Activated CD4-positive, CD25-positive, alpha-beta regulatory T cell treated with anti-CD3 and anti-CD28 coated beads, Interleukin-2, amount 50 U/mL, for 24 hours (primary cell): ENCODE measurements around the gene TP53.
"Not testable (repeated sequence)": the region's sequence is repeated elsewhere in the genome, so short reads cannot be mapped to it uniquely, and the experiment has no call there.

ENCODE experiments used
- ATAC-seq, 2 donors: fragments of 150-1000 bp; cut with Tn5 transposase; one replicate each; pipeline ENCODE4 v1.10.0; 2021; ENCODE audit warnings: mild to moderate bottlenecking in 1 of 2, moderate library complexity in 1 of 2

The TP53 gene

DNA sequence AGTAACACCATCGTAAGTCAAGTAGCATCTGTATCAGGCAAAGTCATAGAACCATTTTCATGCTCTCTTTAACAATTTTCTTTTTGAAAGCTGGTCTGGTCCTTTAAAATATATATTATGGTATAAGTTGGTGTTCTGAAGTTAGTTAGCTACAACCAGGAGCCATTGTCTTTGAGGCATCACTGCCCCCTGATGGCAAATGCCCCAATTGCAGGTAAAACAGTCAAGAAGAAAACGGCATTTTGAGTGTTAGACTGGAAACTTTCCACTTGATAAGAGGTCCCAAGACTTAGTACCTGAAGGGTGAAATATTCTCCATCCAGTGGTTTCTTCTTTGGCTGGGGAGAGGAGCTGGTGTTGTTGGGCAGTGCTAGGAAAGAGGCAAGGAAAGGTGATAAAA is 14.1 kb downstream of the TP53 start:
- ATAC-seq: no peak

DNA sequence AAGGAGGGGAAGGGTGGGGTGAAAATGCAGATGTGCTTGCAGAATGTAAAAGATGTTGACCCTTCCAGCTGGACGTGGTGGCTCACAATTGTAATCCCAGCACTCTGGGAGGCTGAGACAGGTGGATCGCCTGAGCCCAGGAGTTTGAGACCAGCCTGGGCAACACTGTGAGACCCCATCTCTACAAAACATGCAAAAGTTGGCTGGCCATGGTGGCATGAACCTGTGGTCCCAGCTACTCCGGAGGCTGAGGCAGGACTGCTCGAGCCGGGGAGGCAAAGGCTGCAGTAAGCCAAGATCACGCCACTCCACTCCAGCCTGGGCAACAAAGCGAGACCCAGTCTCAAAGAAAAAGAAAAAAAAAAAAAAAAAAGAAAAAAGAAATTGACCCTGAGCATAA is 18.8 kb downstream of the TP53 start:
- ATAC-seq: no peak

DNA sequence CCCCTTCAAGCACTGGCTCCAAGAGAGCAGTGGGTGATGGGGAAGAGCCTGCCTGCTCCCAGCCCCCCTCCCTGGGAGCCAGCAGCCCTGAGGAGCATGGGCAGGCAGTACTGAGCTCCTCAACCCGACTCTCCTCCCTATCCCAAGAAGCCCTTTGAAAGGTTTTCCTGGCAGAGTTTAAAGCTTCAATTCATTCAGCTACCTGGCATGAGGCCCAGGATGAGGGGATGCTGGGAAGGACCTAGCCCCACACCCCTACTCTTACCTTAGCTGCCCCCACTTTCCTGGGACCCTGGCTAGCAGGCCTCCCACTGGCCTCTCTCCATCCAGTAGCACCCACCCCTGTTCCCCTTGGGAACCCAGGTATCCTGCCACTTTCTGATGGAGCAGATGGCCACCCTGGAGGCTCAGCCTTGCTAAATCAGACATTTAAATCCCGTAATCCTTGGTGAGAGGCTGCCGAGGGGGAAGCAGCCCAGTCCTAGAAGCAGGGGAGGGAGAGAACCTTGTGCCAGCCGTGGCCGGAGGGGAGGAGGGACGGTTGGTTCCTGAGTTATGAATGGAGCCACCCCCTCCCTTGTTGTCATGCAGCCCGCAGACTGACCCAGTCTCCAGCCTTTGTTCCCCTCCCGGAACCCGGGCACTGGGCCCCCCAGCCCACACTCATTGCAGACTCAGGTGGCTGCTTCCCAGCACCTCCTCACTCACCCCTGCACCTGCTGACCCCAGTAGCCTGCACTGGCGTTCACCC is 19.5 kb downstream of the TP53 start:
- no peak for ATAC-seq

DNA sequence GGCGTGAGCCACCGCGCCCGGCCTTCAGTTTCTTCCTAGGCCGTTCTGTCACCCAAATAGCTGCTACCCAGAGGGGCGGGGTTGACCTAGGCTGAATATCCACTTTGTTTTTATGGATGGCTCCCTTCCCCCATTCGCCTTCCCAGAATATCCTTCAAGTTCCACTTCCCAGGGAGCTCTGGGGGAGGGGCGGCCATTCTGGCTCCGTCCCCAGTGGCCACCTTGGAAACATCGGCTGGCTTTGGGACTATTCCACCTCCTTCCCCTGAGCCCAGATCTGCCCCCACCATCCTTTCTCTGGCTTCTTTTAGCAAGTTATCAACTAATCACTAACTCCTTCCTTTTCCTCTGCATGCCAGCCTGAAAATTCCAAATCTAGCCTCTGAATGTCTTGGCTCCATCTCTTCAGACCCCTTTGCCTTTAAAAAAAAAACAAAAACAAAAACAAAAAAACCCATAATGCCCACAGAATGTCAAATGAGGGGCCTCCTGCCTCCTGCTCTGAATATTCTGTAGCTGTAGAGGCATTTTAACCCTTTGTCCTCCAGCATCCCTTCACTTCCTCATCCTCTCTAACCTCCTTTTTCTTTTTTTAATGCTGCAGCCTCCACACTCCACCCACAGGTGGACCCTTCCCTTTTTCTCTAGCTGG is 30.2 kb downstream of the TP53 start:
- no peak for ATAC-seq

DNA sequence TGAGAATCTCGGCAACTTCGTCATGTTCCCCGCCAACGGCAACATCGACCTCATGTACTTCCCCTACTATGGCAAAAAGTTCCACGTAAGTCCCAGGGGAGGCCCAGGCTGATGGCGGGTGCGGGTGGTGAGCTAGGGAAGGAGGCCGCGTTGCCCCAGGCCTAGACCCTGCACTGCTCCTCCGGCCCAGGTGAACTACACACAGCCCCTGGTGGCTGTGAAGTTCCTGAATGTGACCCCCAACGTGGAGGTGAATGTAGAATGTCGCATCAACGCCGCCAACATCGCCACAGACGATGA is 31.8 kb downstream of the TP53 start:
- ATAC-seq: no peak

DNA sequence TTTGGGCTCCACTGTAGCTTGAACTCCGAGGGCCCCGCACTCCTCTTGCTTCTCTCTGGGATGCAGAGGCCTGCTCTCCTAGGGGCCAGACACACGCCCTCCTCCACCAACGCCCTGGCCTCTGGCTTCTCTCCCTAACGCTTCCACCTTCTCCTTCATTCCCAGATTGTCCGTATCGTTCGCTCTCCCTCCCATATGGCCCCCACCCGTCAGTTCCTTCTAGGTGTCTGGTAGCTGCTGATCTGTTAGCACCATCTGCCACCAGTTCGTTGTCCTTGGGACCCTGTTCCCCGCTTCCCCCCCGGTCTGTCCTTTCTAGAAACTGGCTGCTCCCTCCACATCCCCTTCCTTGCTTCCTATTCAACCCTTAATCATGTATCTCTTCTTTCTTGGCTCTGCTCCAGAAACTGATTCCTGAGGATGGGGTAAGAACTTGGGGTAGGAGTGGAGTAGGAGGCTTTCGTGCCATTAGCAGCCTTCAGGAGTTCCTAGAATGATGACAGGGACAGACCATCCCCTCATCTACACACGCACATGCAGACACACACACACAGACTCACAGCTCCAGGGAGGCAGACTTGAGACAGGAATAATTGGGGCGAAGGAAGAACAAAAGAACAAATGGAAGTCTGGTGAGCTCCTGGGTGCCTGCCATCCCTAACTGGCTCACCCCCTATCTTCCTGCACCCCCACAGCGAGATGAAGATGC is 32.3 kb downstream of the TP53 start:
- no peak for ATAC-seq

DNA sequence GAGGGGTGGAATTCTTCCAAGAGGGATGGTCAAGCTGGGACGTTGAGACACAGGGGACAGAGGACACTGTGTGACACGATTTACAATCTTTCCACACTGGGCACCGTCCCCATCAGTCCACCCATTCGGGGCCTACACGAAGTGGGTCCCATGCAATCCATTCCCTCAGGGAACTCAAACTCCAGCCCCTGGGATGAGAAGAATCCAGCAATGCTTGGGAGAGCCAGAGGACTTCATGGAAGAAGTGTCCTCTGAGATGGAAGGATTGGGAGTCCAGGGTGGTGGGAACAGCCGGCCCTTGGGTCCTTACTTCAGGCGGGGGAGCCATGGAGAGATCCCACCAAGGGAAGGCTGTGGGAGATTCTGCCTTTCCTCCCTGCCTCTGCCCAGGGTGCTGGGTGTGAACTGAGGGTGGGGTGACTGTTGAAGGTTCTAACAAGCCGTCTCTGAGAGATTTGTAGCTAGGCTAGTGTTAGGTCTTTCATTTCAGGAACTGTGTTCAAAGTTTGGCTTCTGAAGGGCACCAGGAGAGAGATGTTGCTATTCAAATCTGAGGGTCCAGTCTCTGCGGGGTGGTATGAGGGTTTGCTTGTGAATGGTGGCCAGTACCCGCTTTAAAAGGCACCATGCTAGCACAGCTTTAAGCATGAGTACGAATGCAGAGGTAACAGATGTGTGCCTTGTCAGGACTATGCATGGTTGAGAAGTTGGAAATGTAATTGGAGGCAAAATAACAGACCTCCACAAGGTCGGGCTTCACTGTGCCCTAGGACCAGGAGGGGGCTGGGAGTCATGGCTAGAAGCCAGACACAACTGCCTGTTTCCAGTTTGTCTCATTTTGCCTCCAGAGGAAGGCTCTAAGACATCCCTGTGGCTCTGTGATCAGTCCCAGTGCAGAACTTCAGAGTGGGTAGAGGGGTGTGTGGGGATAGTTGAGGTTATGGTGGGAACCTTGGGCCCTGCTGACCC is 34.6 kb downstream of the TP53 start:
- ATAC-seq: no peak

DNA sequence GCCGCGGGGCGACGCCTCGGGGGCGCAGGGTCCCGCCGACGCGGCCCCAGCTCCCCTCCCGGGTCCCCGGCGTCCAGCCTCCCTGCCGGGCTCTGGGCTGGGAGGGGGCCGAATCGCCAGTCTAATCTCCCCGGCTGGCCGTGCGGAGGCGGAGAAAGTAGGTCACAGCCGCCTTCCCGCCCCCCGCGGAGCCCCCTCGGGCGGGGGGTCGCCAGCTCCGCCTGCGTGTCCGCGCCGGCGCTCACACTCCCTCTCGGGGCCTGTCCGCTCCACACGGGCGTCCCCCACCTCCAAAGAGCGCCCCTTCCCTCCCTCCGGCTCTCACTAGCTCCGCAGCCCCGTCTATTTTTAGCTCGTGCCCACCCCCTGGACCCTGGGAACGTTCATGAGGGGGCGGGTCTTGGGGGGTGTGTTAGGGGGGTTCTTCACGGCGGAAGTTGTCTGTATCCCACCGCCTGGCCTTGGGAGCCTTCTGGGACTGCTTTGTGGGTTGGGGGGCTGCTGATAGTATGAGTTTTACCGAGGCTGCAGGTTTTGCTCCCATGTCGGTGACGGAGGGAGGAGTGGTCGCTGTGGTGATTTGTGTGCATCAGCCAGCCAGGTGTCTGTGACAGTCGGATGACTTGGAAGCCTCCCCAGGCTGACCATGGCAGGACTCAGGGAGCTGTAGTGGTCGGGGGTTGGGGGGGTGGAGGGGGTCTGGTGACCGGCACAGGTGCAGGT is 35.5 kb downstream of the TP53 start:
- no peak for ATAC-seq

DNA sequence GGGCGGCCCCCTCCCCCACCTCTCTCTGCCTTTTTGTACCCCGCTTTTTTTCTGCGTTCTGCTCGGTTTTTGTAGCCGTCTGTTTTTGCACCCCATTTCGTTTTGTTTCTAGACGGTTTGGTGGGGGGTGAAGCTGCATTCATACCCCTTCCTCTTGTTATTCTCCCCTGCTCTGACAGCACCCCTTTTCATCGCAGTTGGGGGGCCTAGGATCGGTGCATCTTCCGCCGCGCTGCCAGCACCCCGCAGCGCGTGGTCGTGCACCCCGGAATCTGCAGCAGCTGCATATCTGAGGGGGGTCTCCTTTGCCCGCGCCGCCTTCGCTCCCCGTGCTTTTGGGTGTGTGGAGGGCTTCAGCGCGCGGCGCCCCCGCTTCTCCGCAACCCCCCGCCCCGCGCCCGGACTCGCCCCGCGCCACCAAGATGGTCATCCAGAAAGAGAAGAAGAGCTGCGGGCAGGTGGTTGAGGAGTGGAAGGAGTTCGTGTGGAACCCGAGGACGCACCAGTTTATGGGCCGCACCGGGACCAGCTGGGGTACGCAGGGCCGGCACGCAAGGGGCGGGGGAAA is 36.1 kb downstream of the TP53 start:
- no peak for ATAC-seq

DNA sequence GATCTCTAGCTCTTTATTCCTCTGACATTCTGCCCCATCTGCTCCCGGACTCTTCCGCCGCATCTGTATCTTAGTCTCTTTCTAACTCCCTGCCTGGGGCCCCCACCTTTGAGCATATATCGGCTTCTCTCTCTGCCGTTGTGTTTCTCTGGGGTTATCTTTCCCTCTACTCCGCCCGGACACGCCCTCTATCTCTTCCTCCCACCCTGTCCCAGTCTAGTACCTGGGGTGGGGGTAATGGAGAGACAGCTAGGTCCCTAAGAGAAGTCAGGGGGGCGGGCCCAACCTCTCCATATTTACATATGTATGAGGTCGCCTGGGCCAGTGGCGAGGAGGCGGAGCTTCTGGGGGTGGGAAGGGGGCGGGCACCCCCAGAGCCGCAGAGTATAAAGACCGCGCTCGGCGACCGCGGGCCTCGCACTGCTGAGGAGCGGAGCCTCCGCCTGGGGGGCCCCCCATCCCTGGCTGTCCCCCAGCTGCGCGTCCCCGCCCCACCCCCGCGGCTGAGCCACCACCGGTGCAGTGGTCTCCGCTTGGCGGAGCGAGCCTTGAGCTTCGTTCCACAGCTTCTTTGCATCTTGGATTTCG is 36.7 kb downstream of the TP53 start, which contains the start of gene ATP1B2:
Gene ATP1B2, plus strand, starts transcription at position 418 of the 588 bp plus-strand sequence. CDS start 593 bp downstream, outside the sequence.
- peak; percentile 85 for ATAC-seq

DNA sequence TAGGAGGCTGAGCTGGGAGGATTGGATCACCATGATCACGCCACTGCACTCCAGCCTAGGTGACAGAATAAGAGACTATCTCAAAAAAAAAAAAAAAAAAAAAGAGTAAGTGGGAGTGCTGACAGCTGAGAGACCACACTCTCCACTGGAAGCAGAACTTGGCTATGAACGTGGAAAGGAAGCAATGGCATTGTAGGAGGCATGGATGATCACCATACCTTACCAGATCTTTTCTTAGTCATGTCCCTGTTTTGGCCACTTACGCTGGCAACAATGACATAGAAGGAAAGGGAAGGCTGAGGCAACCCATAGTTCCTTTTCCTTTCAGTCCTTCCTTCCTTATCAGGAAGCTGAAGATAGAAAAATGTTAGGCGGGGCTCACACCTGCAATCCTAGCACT is 40.3 kb downstream of the TP53 start:
- ATAC-seq: no peak

DNA sequence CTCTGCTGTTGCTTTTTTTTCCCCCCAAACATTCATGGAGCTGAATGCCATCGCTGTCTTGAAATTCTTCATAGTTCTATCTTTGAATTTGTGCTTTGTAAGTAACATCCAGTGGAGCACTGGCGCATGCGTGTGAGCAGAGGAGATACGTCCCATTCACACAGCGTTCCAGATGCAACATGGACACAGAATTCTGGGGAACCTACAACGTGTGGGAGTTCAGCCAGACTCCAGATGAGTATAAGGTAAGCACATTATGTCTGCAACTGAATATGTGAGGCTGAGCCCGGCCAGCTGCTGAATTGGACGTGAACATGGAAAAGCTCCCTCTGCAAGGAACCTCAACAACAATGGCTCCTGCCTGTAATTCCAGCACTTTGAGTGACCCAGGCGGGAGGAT is 40.8 kb downstream of the TP53 start:
- ATAC-seq: no peak

DNA sequence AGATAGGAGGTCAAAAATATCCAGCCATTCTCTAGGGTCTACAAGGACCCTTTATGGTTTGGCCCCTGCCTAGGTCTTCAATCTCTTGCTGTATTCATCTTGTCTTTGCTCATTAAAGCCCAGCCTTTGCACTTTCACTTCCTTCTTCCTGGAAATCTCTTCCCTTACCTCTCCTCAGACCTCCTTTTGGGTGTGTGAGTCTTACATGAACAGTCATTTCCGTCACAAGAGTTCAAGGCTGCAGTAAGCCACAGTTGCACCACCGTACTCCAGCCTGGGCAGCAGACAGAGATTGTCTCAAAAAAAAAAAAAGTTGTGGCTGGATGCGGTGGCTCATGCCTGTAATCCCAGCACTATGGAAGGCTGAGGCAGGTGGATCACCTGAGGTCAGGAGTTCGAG is 42.5 kb downstream of the TP53 start:
- ATAC-seq: no peak

DNA sequence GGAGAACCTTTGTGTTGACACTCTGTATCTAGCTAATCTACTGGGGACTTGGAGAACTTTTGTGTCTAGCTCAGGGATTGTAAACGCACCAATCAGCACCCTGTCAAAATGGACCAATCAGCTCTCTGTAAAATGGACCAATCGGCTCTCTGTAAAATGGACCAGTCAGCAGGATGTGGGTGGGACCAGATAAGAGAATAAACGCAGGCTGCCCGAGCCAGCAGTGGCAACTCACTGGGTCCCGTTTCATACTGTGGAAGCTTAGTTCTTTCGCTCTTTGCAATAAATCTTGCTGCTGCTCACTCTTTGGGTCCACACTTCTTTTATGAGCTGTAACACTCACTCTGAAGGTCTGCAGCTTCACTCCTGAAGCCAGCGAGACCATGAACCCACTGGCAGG is 45.7 kb downstream of the TP53 start:
- not testable (repeated sequence) for ATAC-seq

DNA sequence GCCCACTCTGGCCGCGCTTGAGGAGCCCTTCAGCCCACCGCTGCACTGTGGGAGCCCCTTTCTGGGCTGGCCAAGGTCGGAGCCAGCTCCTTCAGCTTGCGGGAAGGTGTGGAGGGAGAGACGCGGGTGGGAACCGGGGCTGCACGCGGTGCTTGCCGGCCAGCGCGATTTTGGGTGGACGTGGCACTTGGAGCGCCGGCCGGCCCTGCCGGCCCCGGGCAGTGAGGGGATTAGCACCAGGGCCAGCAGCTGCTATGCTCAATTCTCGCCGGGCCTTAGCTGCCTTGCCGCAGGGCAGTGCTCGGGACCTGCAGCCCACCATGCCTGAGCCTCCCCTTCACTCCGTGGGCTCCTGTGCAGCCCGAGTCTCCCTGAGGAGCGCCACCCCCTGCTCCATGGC is 46.5 kb downstream of the TP53 start:
- ATAC-seq: no peak

DNA sequence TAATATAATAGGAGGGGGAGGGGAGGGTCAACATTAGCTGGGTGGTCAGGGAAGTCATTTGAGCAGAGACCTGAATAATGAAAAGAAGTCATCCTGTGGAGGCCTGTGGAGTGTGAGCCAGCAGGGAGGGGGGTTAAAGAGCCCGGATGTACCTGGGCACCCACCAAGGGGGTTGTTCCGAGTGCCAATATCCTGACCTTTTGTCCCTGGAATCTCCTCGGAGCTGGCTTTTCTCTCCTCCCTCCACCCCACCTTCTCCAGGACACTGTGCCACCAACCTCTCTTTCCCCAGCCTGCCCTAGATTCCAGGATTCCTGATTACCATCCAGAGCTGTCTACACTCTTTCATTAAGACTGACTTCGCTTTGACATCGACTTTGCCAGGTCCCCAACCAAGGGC is 51.1 kb downstream of the TP53 start:
- no peak for ATAC-seq

DNA sequence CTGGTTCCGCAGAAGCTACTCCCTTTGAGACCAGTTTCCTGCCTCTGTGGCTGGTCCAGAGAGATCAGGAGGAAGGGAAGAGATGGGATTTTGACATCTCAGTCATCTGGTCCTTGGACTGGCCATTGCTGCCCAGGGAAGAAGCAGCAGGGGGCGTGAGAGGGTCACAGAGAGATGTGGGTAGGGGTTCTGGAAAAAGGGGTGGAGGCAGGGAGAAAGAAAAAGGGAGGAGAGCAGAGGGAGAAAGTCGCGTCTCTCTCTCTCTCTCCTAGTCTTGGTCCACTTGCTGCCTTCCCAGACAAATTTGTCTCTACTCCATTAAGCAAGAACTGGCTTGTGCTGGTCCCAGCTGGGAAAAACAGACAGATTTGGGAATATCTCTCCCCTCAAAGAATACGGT is 52.9 kb downstream of the TP53 start:
- ATAC-seq: no peak

DNA sequence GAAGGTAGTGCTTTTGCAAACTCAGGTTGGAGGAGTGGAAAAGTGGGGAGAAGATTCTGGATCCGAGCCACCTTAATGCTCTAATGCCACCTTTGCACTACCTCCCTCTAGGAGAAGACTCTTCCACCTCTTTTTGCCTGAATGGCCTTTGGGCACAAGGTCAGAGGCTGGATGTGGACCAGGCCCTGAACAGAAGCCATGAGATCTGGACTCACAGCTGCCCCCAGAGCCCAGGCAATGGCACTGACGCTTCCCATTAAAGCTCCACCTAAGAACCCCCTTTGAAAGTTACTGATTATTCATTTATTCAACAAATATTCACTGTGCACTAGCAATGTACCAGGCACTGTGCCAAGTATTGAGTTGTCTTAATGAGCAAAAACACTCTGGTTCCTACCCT is 54.2 kb downstream of the TP53 start:
- no peak for ATAC-seq

DNA sequence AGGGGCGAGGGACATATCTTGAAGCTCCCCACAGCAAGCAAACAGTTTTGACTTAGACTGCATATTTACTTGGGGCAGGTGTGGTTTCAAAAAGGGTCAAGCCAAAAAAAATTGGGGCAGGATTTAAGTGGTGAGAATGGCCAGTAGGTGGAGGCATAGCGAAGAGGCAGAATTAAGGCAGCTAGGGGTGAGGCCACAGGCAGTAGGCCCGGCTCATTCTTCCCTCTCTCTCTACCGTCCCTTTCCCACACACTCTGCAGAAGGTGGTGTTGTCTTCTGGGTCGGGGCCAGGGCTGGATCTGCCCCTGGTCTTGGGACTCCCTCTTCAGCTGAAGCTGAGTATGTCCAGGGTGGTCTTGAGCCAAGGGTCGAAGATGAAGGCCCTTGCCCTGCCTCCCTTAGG is 54.8 kb downstream of the TP53 start:
- no peak for ATAC-seq

DNA sequence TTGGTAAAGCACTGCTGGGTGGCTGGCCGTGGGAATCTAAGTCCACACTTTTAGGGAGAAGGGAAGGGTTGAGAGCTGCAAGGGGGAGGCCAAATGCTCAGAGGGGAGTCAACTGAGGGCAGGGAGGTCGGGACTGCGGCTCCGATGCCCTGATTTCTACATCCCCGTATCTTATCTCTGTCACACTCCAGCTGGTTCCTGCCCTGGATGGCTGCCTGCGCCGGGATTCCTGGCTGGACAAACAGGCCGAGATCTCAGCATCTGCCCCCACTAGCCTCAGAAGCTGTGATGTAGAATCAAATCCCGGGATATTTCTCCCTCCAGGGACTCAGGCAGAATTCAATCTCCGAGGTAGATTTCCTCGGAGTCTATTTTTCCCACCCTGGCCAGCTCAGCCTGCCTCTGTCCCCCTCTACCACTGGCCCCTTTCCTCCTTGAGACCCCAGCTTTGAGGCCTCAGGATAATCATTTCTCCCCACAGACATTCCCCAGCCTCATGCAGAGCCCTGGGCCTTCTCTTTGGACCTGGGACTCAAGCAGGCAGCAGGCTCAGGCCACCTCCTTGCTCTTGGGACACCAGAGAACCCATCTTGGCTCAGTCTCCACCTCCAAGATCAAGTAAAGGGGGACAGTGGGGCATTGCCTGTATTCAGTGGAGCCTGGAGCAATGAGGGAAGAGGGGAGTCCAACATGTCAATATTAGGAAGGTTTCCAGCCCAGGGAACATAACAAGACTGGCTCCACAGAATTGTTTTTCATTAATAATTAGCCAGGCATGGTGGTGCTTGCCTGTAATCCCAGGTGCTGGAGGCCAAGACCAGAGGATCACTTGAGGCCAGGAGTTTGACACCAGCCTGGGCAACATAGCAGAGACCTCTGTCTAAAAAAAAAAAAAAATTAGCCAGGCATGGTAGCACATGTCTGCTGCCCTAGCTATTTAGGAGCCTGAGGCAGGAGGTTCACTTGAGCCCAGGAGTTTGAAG is 55.6 kb downstream of the TP53 start:
- no peak for ATAC-seq
